ENCODE data around the gene HMCN1.

- TF ChIP-seq CTCF (IDR thresholded peaks at IDR 0.05) = no peak
- no peak for TF ChIP-seq POLR2A (IDR thresholded peaks at IDR 0.05)
These were observed 37.6 kb upstream of the HMCN1 start for GRCh38 chr1:185696422-185697150.

All from thyroid gland (tissue), 4 donors.